Keratinocyte (primary cell): ENCODE results near the gene ULK4. TPM values are rescaled to one million over a fixed set of nuclear protein-coding genes. Genes with fewer than 3 reads are reported as not detected.

Experiments
- DNase-seq: peaks from one replicate; pipeline ENCODE4 v3.0.0-alpha.2; 2011; ENCODE audit warnings: low read depth, missing footprints, low spot score
- FAIRE-seq: peaks from 2 replicates; lab custom pipeline; 2011; peaks lifted over from hg19 to GRCh38; lab: Jason Lieb, UNC
- H2AFZ ChIP-seq: 2 replicates; pipeline ENCODE4 v1.6.0; 2012; ENCODE audit warnings: low read length, control low read depth, inconsistent platforms; ENCODE audit not compliant: control insufficient read depth
- H3K27ac ChIP-seq: 2 replicates; pipeline ENCODE4 v1.5.1; 2011; ENCODE audit warnings: low read length; ENCODE audit not compliant: control insufficient read depth, insufficient read depth
- H3K27me3 ChIP-seq: 3 replicates; pipeline ENCODE4 v1.6.0; 2011; ENCODE audit warnings: low read length; ENCODE audit not compliant: control insufficient read depth, insufficient read depth; ENCODE audit errors: extremely low read depth
- H3K36me3 ChIP-seq, 2 experiments: 2 replicates in 1 of 2; 3 replicates in 1 of 2; pipeline ENCODE4 v1.5.1; 2011; ENCODE audit warnings: low read length in 2 of 2, mild to moderate bottlenecking in 1 of 2; ENCODE audit not compliant: control insufficient read depth in 2 of 2, insufficient read depth in 2 of 2; ENCODE audit errors: extremely low read depth in 1 of 2
- H3K4me1 ChIP-seq: 3 replicates; pipeline ENCODE4 v1.5.1; 2011; ENCODE audit warnings: low read length; ENCODE audit not compliant: control insufficient read depth, insufficient read depth; ENCODE audit errors: extremely low read depth
- H3K4me2 ChIP-seq: 3 replicates; pipeline ENCODE4 v1.6.0; 2011; ENCODE audit warnings: low read depth, low read length; ENCODE audit not compliant: control insufficient read depth, insufficient read depth; ENCODE audit errors: extremely low read depth
- H3K4me3 ChIP-seq, 3 experiments: fragments of 200-600 bp in 1 of 3; sonication (generic) in 1 of 3; 2 replicates in 2 of 3; 3 replicates in 1 of 3; pipeline ENCODE4 v1.5.1; 2011 to 2016; ENCODE audit warnings: low read length in 3 of 3, mild to moderate bottlenecking in 3 of 3, control low read depth in 2 of 3, inconsistent platforms in 1 of 3, low read depth in 1 of 3, mixed read lengths in 1 of 3, mixed run types in 1 of 3, moderate library complexity in 1 of 3; ENCODE audit not compliant: control insufficient read depth in 2 of 3, insufficient read depth in 2 of 3; ENCODE audit errors: extremely low read depth in 1 of 3
- H3K79me2 ChIP-seq: 2 replicates; pipeline ENCODE4 v1.6.0; 2012; ENCODE audit warnings: low read length; ENCODE audit not compliant: control insufficient read depth, insufficient read depth
- H3K9ac ChIP-seq: 3 replicates; pipeline ENCODE4 v1.6.0; 2011; ENCODE audit warnings: low read length; ENCODE audit not compliant: control insufficient read depth, insufficient read depth; ENCODE audit errors: extremely low read depth
- H3K9me1 ChIP-seq: 3 replicates; pipeline ENCODE4 v1.6.0; 2011; ENCODE audit warnings: low read length; ENCODE audit not compliant: control insufficient read depth, insufficient read depth; ENCODE audit errors: extremely low read depth
- H3K9me3 ChIP-seq: 2 replicates; pipeline ENCODE4 v1.5.1; 2012; ENCODE audit warnings: low read depth, low read length; ENCODE audit not compliant: control insufficient read depth
- H4K20me1 ChIP-seq: 3 replicates; pipeline ENCODE4 v1.6.0; 2011; ENCODE audit warnings: low read length; ENCODE audit not compliant: control insufficient read depth, insufficient read depth; ENCODE audit errors: extremely low read depth
- EZH2 ChIP-seq: IDR thresholded peaks from one replicate; pipeline ENCODE4 v1.6.1; 2012; ENCODE audit warnings: inconsistent platforms, mild to moderate bottlenecking, low read length, moderate library complexity
- dilution Hi-C: fragments of 300-500 bp; cut with MboI; formaldehyde crosslinking; loops from one replicate; pipeline ENCODE4 v1.7.0; 2020; ENCODE audit warnings: low sequenced_read_pairs; ENCODE audit not compliant: extremely low pct_ligation_motif_present
- polyA plus RNA-seq, 5 experiments: library from polyadenylated mRNA; depleted of rRNA in 3 of 5; stranded (reverse) in 3 of 5; stranded (forward) in 1 of 5; unstranded in 1 of 5; fragments of >200 nt; gene quantifications; 1 replicate in 1 of 5; 2 replicates in 3 of 5; 3 replicates in 1 of 5; pipeline versions ENCODE4 v1.2.1 to v1.2.3, GENCODE V29; 2011 to 2012; ENCODE audit warnings: missing spikeins in 2 of 5, low read depth in 1 of 5, low replicate concordance in 1 of 5
- TF ChIP-seq, protein P1 (sequence below), 3 experiments: IDR thresholded peaks in 1 of 3; conservative IDR thresholded peaks in 1 of 3; optimal IDR thresholded peaks in 1 of 3; 2 replicates in 2 of 3; 3 replicates in 1 of 3; pipeline versions ENCODE3 to v1.5.1; 2011; ENCODE audit warnings: low read length in 3 of 3, mild to moderate bottlenecking in 3 of 3, moderate library complexity in 2 of 3, control low read depth in 1 of 3, inconsistent platforms in 1 of 3; ENCODE audit not compliant: insufficient read depth in 2 of 3; ENCODE audit errors: extremely low read depth in 1 of 3

Gene ULK4
- polyA plus RNA-seq, 1 donor (not counting 4 experiments of a cell fraction or from before 2014, with no cell fraction given) = 6.1 TPM

- DNase-seq (no peak), FAIRE-seq (no peak)
- no peaks in the 10 kb centered on the region for H3K36me3 ChIP-seq
- H4K20me1 ChIP-seq = no peaks in the 10 kb centered on the region
- H3K27ac ChIP-seq = no peak overlapping the region
- no peaks in the 10 kb centered on the region for H3K79me2 ChIP-seq
- no peak overlapping the region for H3K4me2 ChIP-seq
- TF ChIP-seq, protein P1, sequence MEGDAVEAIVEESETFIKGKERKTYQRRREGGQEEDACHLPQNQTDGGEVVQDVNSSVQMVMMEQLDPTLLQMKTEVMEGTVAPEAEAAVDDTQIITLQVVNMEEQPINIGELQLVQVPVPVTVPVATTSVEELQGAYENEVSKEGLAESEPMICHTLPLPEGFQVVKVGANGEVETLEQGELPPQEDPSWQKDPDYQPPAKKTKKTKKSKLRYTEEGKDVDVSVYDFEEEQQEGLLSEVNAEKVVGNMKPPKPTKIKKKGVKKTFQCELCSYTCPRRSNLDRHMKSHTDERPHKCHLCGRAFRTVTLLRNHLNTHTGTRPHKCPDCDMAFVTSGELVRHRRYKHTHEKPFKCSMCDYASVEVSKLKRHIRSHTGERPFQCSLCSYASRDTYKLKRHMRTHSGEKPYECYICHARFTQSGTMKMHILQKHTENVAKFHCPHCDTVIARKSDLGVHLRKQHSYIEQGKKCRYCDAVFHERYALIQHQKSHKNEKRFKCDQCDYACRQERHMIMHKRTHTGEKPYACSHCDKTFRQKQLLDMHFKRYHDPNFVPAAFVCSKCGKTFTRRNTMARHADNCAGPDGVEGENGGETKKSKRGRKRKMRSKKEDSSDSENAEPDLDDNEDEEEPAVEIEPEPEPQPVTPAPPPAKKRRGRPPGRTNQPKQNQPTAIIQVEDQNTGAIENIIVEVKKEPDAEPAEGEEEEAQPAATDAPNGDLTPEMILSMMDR (optimal IDR thresholded peaks at IDR 0.05 in 1 of 3, IDR thresholded peaks at IDR 0.05 in 1 of 3, conservative IDR thresholded peaks at IDR 0.05 in 1 of 3; ENCODE audit: extremely low read depth in 1 of 3, insufficient read depth in 2 of 3, low read length in 3 of 3) = no peak
- TF ChIP-seq EZH2 = no peak
- H3K27me3 ChIP-seq = no peaks in the 10 kb centered on the region
- H2AFZ ChIP-seq = no peak overlapping the region
- no peak overlapping the region for H3K4me3 ChIP-seq
- H3K9me3 ChIP-seq = no peaks in the 10 kb centered on the region
- H3K9me1 ChIP-seq = no peaks in the 10 kb centered on the region
- H3K9ac ChIP-seq = no peak overlapping the region
- H3K4me1 ChIP-seq = no peaks in the 10 kb centered on the region
- dilution Hi-C loops = no loop called here
Measured at GRCh38 chr3:41898631-41899030, 63.3 kb downstream of the ULK4 start.

GRCh38 chr3:41893977-41894376 lies 67.9 kb downstream of the ULK4 start:
- Histone ChIP-seq H3K27ac (no peak overlapping the region), H3K9me3 (no peaks in the 10 kb centered on the region), H3K36me3 (no peaks in the 10 kb centered on the region), H3K4me2 (no peak overlapping the region), H2AFZ (no peak overlapping the region), H3K27me3 (no peaks in the 10 kb centered on the region), H3K9ac (no peak overlapping the region), H3K79me2 (no peaks in the 10 kb centered on the region), H3K4me3 (no peak overlapping the region), H3K9me1 (no peaks in the 10 kb centered on the region), H3K4me1 (no peaks in the 10 kb centered on the region), H4K20me1 (no peaks in the 10 kb centered on the region)
- TF ChIP-seq, protein P1 (optimal IDR thresholded peaks at IDR 0.05 in 1 of 3, IDR thresholded peaks at IDR 0.05 in 1 of 3, conservative IDR thresholded peaks at IDR 0.05 in 1 of 3; ENCODE audit: extremely low read depth in 1 of 3, insufficient read depth in 2 of 3, low read length in 3 of 3) = peak in 2 of 3 experiments; percentile 12 to 29
- TF ChIP-seq EZH2 = no peak
- no peak for DNase-seq
- dilution Hi-C loops = no loop called here
- no peak for FAIRE-seq
